Common myeloid progenitor, CD34-positive (primary cell): Measurements from ENCODE around the gene SCG3. TPM values are rescaled to one million over a fixed set of nuclear protein-coding genes. Genes with fewer than 3 reads are reported as not detected.
"Not testable (repeated sequence)": the region's sequence is repeated elsewhere in the genome, so short reads cannot be mapped to it uniquely, and the experiment has no call there.

ENCODE experiments used
- CTCF ChIA-PET: fragments of 350-600 bp; sonication (Branson Sonifier 250); formaldehyde crosslinking; loops from one replicate; lab custom pipeline; 2021; ENCODE audit warnings: antibody characterized with exemption; lab: Charles Lee
- POLR2A ChIA-PET: fragments of 350-600 bp; sonication (Branson Sonifier 250); formaldehyde crosslinking; loops from one replicate; lab custom pipeline; 2021; ENCODE audit warnings: antibody characterized with exemption; lab: Charles Lee
- DNase-seq, 3 donors: peaks; one replicate each; pipeline versions ENCODE4 v3.0.0 to v3.0.0-alpha.2; 2013
- H3K27ac ChIP-seq, 2 experiments: 1 replicate in 1 of 2; 2 replicates in 1 of 2; pipeline ENCODE4 v1.7.0; 2013; ENCODE audit warnings: inconsistent platforms in 2 of 2, low read length in 2 of 2, mild to moderate bottlenecking in 2 of 2, low read depth in 1 of 2, moderate library complexity in 1 of 2; ENCODE audit not compliant: severe bottlenecking in 2 of 2, insufficient read depth in 1 of 2, poor library complexity in 1 of 2
- H3K27me3 ChIP-seq, 5 experiments: replicated peaks in 2 of 5; 1 replicate in 3 of 5; 2 replicates in 2 of 5; pipeline versions ENCODE4 v1.6.1 to v1.7.0; 2013; ENCODE audit warnings: low read length in 4 of 5, mild to moderate bottlenecking in 2 of 5, moderate library complexity in 2 of 5, inconsistent platforms in 1 of 5; ENCODE audit not compliant: insufficient read depth in 5 of 5, control insufficient read depth in 4 of 5
- H3K36me3 ChIP-seq, 4 experiments: 1 replicate in 2 of 4; 2 replicates in 2 of 4; pipeline versions ENCODE4 v1.6.1 to v1.7.0; 2013; ENCODE audit warnings: low read length in 3 of 4, control low read depth in 1 of 4, mild to moderate bottlenecking in 1 of 4; ENCODE audit not compliant: control insufficient read depth in 4 of 4, insufficient read depth in 4 of 4
- H3K4me1 ChIP-seq, 4 experiments: 1 replicate in 3 of 4; 2 replicates in 1 of 4; pipeline versions ENCODE4 v1.6.1 to v1.7.1; 2013; ENCODE audit warnings: low read length in 3 of 4, mild to moderate bottlenecking in 3 of 4, control low read depth in 1 of 4, inconsistent platforms in 1 of 4, moderate library complexity in 1 of 4; ENCODE audit not compliant: control insufficient read depth in 4 of 4, insufficient read depth in 4 of 4; ENCODE audit errors: control extremely low read depth in 1 of 4
- H3K4me3 ChIP-seq, 7 experiments: 1 replicate in 4 of 7; 2 replicates in 3 of 7; pipeline versions ENCODE4 v1.5.1 to v1.7.0; 2013; ENCODE audit warnings: mild to moderate bottlenecking in 7 of 7, low read length in 6 of 7, moderate library complexity in 6 of 7, inconsistent platforms in 2 of 7, low read depth in 2 of 7, control low read depth in 1 of 7; ENCODE audit not compliant: insufficient read depth in 4 of 7, control insufficient read depth in 1 of 7; ENCODE audit errors: extremely low read depth in 1 of 7
- H3K9me3 ChIP-seq, 5 experiments: 1 replicate in 4 of 5; 2 replicates in 1 of 5; pipeline versions ENCODE4 v1.6.1 to v1.7.1; 2013; ENCODE audit warnings: low read length in 4 of 5, mild to moderate bottlenecking in 2 of 5, inconsistent platforms in 1 of 5, low read depth in 1 of 5, moderate library complexity in 1 of 5; ENCODE audit not compliant: control insufficient read depth in 4 of 5, insufficient read depth in 2 of 5; ENCODE audit errors: control extremely low read depth in 1 of 5
- WGBS: methylation state at CpG from one replicate; pipeline ENCODE4 v1.1.5; 2013; ENCODE audit not compliant: insufficient coverage; 5-methylcytosine and 5-hydroxymethylcytosine counted together
- polyA plus RNA-seq: library from polyadenylated mRNA; unstranded; fragments of 120-200 nt; gene quantifications from one replicate; pipeline ENCODE4 v1.2.1, GENCODE V29; 2013

The SCG3 gene
- polyA plus RNA-seq, result 0.04 TPM

DNA sequence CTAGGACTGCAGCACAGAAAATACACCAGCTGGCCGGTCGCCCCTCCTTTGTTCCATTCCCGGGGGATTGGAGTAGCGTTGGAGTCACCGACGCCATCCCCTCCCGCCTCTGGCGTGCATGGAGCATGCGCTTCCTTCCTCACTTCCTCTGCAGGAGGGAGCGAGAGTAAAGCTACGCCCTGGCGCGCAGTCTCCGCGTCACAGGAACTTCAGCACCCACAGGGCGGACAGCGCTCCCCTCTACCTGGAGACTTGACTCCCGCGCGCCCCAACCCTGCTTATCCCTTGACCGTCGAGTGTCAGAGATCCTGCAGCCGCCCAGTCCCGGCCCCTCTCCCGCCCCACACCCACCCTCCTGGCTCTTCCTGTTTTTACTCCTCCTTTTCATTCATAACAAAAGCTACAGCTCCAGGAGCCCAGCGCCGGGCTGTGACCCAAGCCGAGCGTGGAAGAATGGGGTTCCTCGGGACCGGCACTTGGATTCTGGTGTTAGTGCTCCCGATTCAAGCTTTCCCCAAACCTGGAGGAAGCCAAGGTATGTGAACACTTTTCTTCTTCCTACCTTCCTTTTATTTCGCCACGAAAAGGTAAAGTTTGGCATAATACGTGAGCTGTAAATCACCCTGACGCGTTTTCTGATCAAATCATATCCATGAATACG lies at the start of gene SCG3:
SCG3 (plus strand) TSS at position 201 of the 661 bp plus-strand sequence; CDS start at position 454, 253 bp downstream.
- peak within 1 kb of the TSS in 3 of 7 experiments; percentile 41 to 47 (median 45) for H3K4me3 ChIP-seq
- ChIA-PET CTCF (interaction anchor here (0.5 to 2.6 kb wide), 4 partner anchors 32 to 180 kb away, joined by 3 to 16 read pairs (median 4); no protein-coding TSS in a partner anchor), POLR2A (no interaction called here)
- no peaks in the 10 kb centered on the region for H3K36me3 ChIP-seq
- peak; percentile 61 to 79 (median 78) for DNase-seq
- WGBS, result 2% methylated on average over 28 of the region's 38 CpGs
- H3K27me3 ChIP-seq, result peaks cover 4 to 29% (median 14%) of the 10 kb centered on the region in 5 experiments
- no peak within 1 kb of the TSS for H3K27ac ChIP-seq
- no peaks in the 10 kb centered on the region for H3K9me3 ChIP-seq
- peaks cover 0 to 9% (median 6%) of the 10 kb centered on the region in 4 experiments for H3K4me1 ChIP-seq

DNA sequence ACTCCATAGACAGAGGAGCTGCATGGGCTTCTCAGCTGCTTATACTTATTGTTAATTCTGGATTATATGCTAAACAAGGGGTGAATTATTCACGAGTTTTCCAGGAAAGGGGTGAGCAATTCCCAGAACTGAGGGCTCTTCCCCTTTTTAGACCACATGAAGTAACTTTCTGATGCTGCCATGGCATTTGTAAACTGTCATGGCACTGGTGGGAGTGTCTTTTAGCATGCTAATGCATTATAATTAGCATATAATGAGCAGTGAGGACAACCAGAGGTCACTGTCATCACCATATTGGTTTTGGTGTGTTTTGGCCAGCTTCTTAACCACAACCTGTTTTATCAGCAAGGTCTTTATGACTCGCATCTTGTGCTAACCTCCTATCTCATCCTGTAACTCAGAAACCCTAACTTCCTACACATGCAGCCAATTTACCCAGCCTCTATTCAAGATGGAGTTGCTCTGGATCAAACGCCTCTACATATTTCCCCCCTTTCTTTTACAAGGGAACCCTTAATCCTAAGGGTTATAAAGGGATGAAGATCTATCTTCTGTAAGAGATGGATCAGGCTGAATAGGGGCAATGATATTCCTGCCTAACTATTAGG lies 46.6 kb upstream of the SCG3 start:
- CTCF ChIA-PET, result interaction anchor here (1.1 kb wide), 1 partner anchor 143 kb away, joined by 3 read pairs; no protein-coding TSS in a partner anchor
- no peak overlapping the region for H3K4me3 ChIP-seq
- H3K27ac ChIP-seq, result no peak overlapping the region
- no peaks in the 10 kb centered on the region for H3K27me3 ChIP-seq
- H3K4me1 ChIP-seq, result peaks cover 0 to 7% (median 3%) of the 10 kb centered on the region in 4 experiments
- no peaks in the 10 kb centered on the region for H3K36me3 ChIP-seq
- no peaks in the 10 kb centered on the region for H3K9me3 ChIP-seq
- DNase-seq, result peak in 1 of 3 donors; percentile 47
- 63% methylated on average over 2 of the region's 3 CpGs for whole genome bisulfite sequencing
- POLR2A ChIA-PET, result no interaction called here

DNA sequence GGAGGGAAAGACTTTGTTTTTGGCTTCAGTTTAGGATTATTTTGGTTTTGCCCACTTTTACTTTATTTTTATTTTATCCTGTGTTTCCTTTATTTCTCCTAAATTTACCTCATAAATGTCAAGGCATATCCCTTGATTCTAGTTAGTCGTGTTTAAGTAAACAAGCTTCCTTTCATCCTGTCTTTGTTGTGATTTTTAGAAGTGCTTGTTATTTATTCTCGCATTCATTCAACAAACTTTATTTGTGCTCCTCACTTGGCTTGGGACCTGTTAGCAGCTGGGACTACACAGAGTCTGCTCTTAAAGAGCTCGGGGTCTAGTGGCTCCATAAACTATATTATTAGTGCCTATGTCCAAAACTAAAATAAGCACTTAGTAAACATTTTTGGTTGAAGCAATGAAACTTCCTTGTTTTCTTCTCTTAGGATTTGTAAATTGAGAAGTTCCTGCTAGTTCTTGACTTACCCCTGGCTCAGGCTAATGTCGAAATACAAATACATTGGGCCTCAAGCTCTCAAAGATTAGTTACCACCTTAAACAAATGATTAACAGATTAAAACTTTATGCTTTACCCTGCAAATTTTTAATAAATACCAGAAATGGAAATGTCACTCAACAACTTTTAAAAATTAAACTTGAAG lies 39.7 kb upstream of the SCG3 start:
- Histone ChIP-seq H3K4me1 (peaks cover 0 to 3% (median under 1%) of the 10 kb centered on the region in 4 experiments), H3K27ac (no peak overlapping the region), H3K36me3 (no peaks in the 10 kb centered on the region), H3K9me3 (no peaks in the 10 kb centered on the region), H3K27me3 (no peaks in the 10 kb centered on the region), H3K4me3 (no peak overlapping the region)
- no CpG with 5 or more reads among the region's 4 CpGs for WGBS
- no peak for DNase-seq
- ChIA-PET CTCF (interaction anchor here (1.3 to 1.7 kb wide), 2 partner anchors 9 to 135 kb away, joined by 3 to 5 read pairs; no protein-coding TSS in a partner anchor), POLR2A (no interaction called here)

DNA sequence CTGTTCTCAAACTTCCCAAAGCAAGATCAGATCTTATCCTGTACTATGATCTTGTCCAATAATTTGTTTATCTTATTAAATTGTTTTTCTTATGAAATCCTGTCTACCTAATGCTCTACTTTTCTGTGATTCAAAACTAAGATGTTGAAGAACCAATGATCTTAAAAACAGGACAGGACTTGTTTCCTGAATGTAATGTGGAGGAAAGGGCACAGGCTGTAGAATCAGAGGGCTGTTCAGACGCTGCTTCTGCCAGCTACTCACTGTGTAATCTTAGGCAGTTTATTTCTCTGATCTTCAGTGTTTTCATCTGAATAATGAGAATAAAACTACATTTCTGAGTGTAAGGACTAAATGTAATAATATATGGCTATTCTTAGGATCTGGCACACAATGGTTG lies 38.6 kb upstream of the SCG3 start:
- H3K4me3 ChIP-seq, result no peak overlapping the region
- no peak overlapping the region for H3K27ac ChIP-seq
- H3K27me3 ChIP-seq, result no peaks in the 10 kb centered on the region
- DNase-seq, result no peak
- no peaks in the 10 kb centered on the region for H3K9me3 ChIP-seq
- peaks cover 0 to 14% (median 8%) of the 10 kb centered on the region in 4 experiments for H3K4me1 ChIP-seq
- POLR2A ChIA-PET, result no interaction called here
- H3K36me3 ChIP-seq, result no peaks in the 10 kb centered on the region
- 88% methylated on average over 1 of the region's 1 CpG for WGBS
- CTCF ChIA-PET, result no interaction called here

DNA sequence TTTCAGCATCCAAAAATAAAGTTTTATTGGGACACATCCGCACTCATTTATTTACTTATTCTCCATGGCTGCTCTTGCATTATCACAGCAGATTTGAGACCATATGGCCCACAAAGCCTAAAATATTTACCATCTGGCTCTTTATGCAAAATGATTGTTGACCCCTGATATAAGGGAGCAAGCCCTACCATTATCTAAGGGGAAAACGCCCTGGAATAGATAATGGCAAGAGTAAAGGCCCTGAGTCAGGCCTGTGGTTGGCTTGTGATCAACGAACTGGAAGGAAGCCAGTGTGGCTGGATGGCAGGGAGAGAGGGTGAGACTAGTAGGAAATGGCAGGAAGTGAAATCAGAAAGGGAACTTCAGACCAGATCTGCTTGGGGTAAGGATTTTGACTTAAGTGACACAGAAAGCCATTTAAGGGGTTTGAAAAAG lies 34.2 kb upstream of the SCG3 start:
- 50% methylated on average over 2 of the region's 3 CpGs for WGBS
- Histone ChIP-seq H3K4me3 (peak overlapping the region in 1 of 7 experiments; percentile 10), H3K36me3 (no peaks in the 10 kb centered on the region), H3K27ac (no peak overlapping the region), H3K4me1 (peaks cover 0 to 17% (median 8%) of the 10 kb centered on the region in 4 experiments), H3K27me3 (no peaks in the 10 kb centered on the region), H3K9me3 (no peaks in the 10 kb centered on the region)
- CTCF ChIA-PET, result interaction anchor here (0.7 to 5.9 kb wide), 7 partner anchors 15 to 210 kb away, joined by 3 to 134 read pairs (median 5); no protein-coding TSS in a partner anchor
- POLR2A ChIA-PET, result no interaction called here
- peak; percentile 76 to 83 (median 82) for DNase-seq

DNA sequence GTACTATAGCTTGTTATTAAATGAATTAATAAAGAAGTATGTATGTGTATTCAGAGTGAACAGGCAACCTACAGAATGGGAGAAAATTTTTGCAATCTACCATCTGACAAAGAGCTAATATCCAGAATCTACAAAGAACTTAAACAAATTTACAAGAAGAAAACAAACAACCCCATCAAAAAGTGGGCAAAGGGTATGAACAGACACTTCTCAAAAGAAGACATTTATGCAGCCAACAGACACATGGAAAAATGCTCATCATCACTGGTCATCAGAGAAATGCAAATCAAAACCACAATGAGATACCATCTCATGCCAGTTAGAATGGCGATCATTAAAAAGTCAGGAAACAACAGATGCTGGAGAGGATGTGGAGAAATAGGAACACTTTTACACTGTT lies 33.2 kb upstream of the SCG3 start:
- POLR2A ChIA-PET, H3K36me3 ChIP-seq, H3K27me3 ChIP-seq, H3K4me3 ChIP-seq, H3K9me3 ChIP-seq, DNase-seq, H3K27ac ChIP-seq: not testable (repeated sequence)
- CTCF ChIA-PET, result interaction anchor here (0.9 to 5.9 kb wide), 9 partner anchors 16 to 140 kb away, joined by 3 to 134 read pairs (median 3); no protein-coding TSS in a partner anchor
- WGBS, result no CpG with 5 or more reads among the region's 1 CpG
- H3K4me1 ChIP-seq, result peaks cover 0 to 17% (median 8%) of the 10 kb centered on the region in 4 experiments
